HG03045 (cell line): Measurements from ENCODE around the gene LYPLA2.

Experiments used
- ATAC-seq: cut with Tn5 transposase; IDR thresholded peaks from one replicate; pipeline ENCODE4 v1.9.1; 2021; ENCODE audit warnings: mild to moderate bottlenecking, moderate library complexity; ENCODE audit not compliant: unreplicated experiment

LYPLA2 gene

GRCh38 chr1:23790696-23791515, at the start of gene LYPLA2:
Gene LYPLA2 (plus strand): TSS chr1:23791145. CDS start chr1:23792683, 1,538 bp downstream.
- peak; percentile 68 for ATAC-seq

- ATAC-seq, result no peak
These were observed 49.3 kb upstream of the LYPLA2 start for GRCh38 chr1:23741609-23742008.

- ATAC-seq, result peak; percentile 17
These were observed 48.2 kb upstream of the LYPLA2 start for GRCh38 chr1:23742670-23743286.

- ATAC-seq, result peak; percentile 81
These were observed 47.4 kb upstream of the LYPLA2 start, which contains the start of gene ELOA for GRCh38 chr1:23743287-23744152. Gene ELOA (plus strand): TSS chr1:23743471. CDS start chr1:23743504, 33 bp downstream.

GRCh38 chr1:23745515-23745914, 45.4 kb upstream of the LYPLA2 start:
- ATAC-seq, result no peak

GRCh38 chr1:23748016-23748415, 42.9 kb upstream of the LYPLA2 start:
- no peak for ATAC-seq

GRCh38 chr1:23751050-23751814, 39.7 kb upstream of the LYPLA2 start:
- no peak for ATAC-seq

- ATAC-seq, result no peak
These were observed 39.1 kb upstream of the LYPLA2 start for GRCh38 chr1:23751815-23752200.

- no peak for ATAC-seq
These were observed 38.0 kb upstream of the LYPLA2 start for GRCh38 chr1:23752909-23753308.

- ATAC-seq, result no peak
These were observed 34.3 kb upstream of the LYPLA2 start for GRCh38 chr1:23756676-23757075.

- ATAC-seq, result no peak
These were observed 33.1 kb upstream of the LYPLA2 start for GRCh38 chr1:23757812-23758211.

- no peak for ATAC-seq
These were observed 31.7 kb upstream of the LYPLA2 start for GRCh38 chr1:23759277-23759676.

GRCh38 chr1:23763041-23763577, 27.8 kb upstream of the LYPLA2 start:
- ATAC-seq, result no peak

- no peak for ATAC-seq
These were observed 22.2 kb upstream of the LYPLA2 start for GRCh38 chr1:23768733-23769132.

- ATAC-seq, result no peak
These were observed 18.7 kb upstream of the LYPLA2 start for GRCh38 chr1:23772049-23772853.

GRCh38 chr1:23772854-23773242, 18.1 kb upstream of the LYPLA2 start:
- no peak for ATAC-seq

GRCh38 chr1:23774174-23774880, 16.6 kb upstream of the LYPLA2 start:
- ATAC-seq, result no peak

GRCh38 chr1:23776217-23776616, 14.7 kb upstream of the LYPLA2 start:
- ATAC-seq, result no peak
